ENCODE measurements around the gene TAMM41. TPM values are rescaled to one million over a fixed set of nuclear protein-coding genes. Genes with fewer than 3 reads are reported as not detected.

The TAMM41 gene
- total and polyA plus RNA-seq, 4 donors, result 1.8 to 27.4 (median 13.3) TPM

DNA sequence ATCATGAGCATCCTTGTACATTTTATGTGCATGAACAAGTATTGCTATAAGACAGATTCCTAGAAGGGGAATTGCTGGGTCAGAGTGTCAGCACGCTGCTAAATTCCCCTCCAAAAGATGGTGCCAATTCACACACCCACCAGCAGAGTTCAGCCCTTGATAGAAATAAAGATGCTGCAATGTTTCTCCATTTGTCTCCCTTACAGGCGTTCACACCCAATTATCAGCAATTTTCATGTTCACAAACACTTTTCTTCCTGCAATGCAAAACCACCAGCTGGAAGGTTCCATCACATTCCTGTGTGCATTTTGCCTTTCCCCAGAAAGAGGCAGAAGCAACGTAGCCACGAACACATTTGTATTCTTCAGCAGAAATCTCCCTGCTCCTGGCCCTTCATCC lies 3.3 kb upstream of the TAMM41 start:
- H3K4me3 ChIP-seq (ENCODE audit: low read length in 2 of 2), result no peak overlapping the region
- H3K4me1 ChIP-seq (ENCODE audit: control insufficient read depth in 1 of 2, insufficient read depth in 2 of 2, low read length in 2 of 2), result peaks cover 0 to 2% of the 10 kb centered on the region in 2 donors
- H3K27me3 ChIP-seq (ENCODE audit: control insufficient read depth in 1 of 2, insufficient read depth in 2 of 2, low read length in 1 of 2), result no peaks in the 10 kb centered on the region
- ATAC-seq (ENCODE audit: low FRiP score) (no peak), DNase-seq (no peak)
- intact Hi-C loops (cut with DNase I), result no loop called here
- no peaks in the 10 kb centered on the region for H3K36me3 ChIP-seq (ENCODE audit: control insufficient read depth in 1 of 2, insufficient read depth in 2 of 2, low read length in 1 of 2)
- WGBS, 2 donors, result 67 to 68% methylated on average over 4 of the region's 4 CpGs
- H3K9me3 ChIP-seq (ENCODE audit: control insufficient read depth, low read length), result no peaks in the 10 kb centered on the region
- no peak overlapping the region for H3K27ac ChIP-seq (ENCODE audit: low read depth in 1 of 2, low read length in 2 of 2)

DNA sequence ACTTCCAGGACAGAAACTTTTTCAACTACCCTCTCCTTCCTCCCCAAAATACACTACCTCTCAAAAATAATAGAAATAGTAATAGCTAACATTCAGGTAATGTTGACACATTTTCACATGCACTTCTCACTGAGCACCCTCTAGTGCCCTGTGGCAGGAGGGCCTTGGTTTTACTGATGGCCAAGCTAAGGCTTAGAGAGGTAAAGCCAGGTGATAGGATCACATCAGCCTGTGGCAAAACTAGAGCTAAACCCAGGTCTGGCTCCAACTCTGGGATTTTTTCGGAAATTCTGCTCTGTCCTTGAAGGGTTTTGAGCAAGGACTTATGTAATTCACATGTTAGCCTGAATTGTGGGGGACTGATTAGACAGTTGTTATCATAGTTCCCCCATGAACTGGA lies 922 bp upstream of the TAMM41 start:
- no peaks in the 10 kb centered on the region for H3K27me3 ChIP-seq (ENCODE audit: control insufficient read depth in 1 of 2, insufficient read depth in 2 of 2, low read length in 1 of 2)
- WGBS, 2 donors, result 93 to 100% methylated on average over 1 of the region's 1 CpG
- H3K27ac ChIP-seq (ENCODE audit: low read depth in 1 of 2, low read length in 2 of 2), result no peak overlapping the region
- H3K4me3 ChIP-seq (ENCODE audit: low read length in 2 of 2), result no peak overlapping the region
- DNase-seq (no peak), ATAC-seq (ENCODE audit: low FRiP score) (no peak)
- H3K36me3 ChIP-seq (ENCODE audit: control insufficient read depth in 1 of 2, insufficient read depth in 2 of 2, low read length in 1 of 2), result peaks cover 3% of the 10 kb centered on the region in 2 donors
- no peaks in the 10 kb centered on the region for H3K9me3 ChIP-seq (ENCODE audit: control insufficient read depth, low read length)
- peaks cover 0 to 2% of the 10 kb centered on the region in 2 donors for H3K4me1 ChIP-seq (ENCODE audit: control insufficient read depth in 1 of 2, insufficient read depth in 2 of 2, low read length in 2 of 2)
- intact Hi-C loops (cut with DNase I), result no loop called here

DNA sequence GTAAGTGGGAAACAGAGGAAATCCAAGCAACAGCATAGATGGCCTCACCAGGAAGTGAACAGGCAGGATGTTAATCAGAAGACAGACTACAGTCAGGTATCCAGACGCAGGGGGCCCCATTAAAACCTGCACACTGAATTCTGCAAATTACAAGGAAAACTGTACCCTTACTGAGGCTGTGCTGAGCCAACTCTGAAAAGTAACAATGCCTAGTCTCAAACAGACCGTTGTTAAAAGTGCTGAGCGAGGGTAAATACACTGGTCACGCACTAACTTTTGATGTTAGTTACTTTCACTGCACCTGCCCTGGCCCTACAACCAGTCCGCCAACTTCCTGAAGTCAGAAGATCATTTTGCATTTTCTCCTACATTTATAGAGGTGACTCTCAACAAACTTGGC lies 1.0 kb downstream of the TAMM41 start:
- intact Hi-C loops (cut with DNase I), result no loop called here
- Histone ChIP-seq H3K4me3 (ENCODE audit: low read length in 2 of 2) (peak overlapping the region; percentile 22 to 51), H3K27me3 (ENCODE audit: control insufficient read depth in 1 of 2, insufficient read depth in 2 of 2, low read length in 1 of 2) (no peaks in the 10 kb centered on the region), H3K36me3 (ENCODE audit: control insufficient read depth in 1 of 2, insufficient read depth in 2 of 2, low read length in 1 of 2) (peaks cover 3 to 4% of the 10 kb centered on the region in 2 donors), H3K9me3 (ENCODE audit: control insufficient read depth, low read length) (no peaks in the 10 kb centered on the region), H3K4me1 (ENCODE audit: control insufficient read depth in 1 of 2, insufficient read depth in 2 of 2, low read length in 2 of 2) (peaks cover 0 to 2% of the 10 kb centered on the region in 2 donors), H3K27ac (ENCODE audit: low read depth in 1 of 2, low read length in 2 of 2) (no peak overlapping the region)
- DNase-seq, result no peak
- no peak for ATAC-seq (ENCODE audit: low FRiP score)
- 32 to 33% methylated on average over 5 of the region's 5 CpGs for WGBS, 2 donors

DNA sequence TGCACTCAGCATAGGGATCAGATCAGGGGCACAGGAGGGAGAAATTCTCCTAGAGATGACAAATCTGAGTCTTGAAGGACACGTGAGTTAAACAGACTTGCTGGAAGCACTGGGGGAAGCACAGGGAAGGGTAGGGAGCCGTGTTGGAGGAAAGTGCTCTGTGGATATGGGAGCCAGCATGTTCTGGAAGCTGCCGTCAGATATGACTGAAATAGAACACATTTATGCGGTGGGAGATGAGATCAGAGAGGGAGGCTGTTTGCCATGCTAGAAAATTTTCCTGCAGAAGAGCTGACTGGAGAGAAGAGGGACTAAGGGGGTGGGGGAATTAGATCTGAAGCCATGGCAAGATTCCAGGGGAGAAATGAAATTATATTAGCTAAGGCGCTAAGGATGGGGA lies 1.8 kb downstream of the TAMM41 start:
- no peak overlapping the region for H3K27ac ChIP-seq (ENCODE audit: low read depth in 1 of 2, low read length in 2 of 2)
- DNase-seq, result no peak
- ATAC-seq (ENCODE audit: low FRiP score), result no peak

DNA sequence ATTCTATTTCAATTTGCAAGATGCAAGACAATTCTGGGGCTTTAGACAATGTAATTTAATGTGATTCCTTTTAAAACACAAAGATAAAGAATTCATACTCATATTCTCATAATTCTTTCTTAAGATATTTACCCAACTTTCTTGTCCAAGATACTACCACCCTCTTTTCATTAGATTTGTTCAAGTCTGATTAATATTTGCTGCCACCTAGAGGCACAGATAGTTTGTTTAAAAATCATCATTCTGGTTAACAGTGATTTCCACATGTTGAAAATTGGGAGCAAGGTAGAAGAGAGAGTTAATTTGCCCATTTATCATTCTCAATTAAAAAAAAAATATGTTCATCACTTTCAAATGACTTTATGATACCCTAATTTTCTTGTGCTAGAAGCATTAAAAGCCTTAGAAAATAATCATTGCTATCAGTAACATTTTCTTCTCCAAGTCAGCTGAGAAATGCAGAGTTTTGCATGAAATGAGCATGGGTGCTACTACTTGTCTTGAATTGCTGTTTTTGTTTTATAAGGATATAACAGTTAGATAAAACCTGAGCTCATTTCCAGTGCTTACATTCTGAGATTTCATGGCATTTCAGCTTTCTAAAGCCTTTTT lies 11.6 kb downstream of the TAMM41 start:
- Histone ChIP-seq H3K27ac (ENCODE audit: low read depth in 1 of 2, low read length in 2 of 2) (no peak overlapping the region), H3K27me3 (ENCODE audit: control insufficient read depth in 1 of 2, insufficient read depth in 2 of 2, low read length in 1 of 2) (no peaks in the 10 kb centered on the region), H3K36me3 (ENCODE audit: control insufficient read depth in 1 of 2, insufficient read depth in 2 of 2, low read length in 1 of 2) (peaks cover 5% of the 10 kb centered on the region in 2 donors), H3K9me3 (ENCODE audit: control insufficient read depth, low read length) (no peaks in the 10 kb centered on the region), H3K4me3 (ENCODE audit: low read length in 2 of 2) (no peak overlapping the region), H3K4me1 (ENCODE audit: control insufficient read depth in 1 of 2, insufficient read depth in 2 of 2, low read length in 2 of 2) (no peaks in the 10 kb centered on the region)
- no peak for DNase-seq
- intact Hi-C loops (cut with DNase I), result no loop called here
- no peak for ATAC-seq (ENCODE audit: low FRiP score)

More for the DNA sequence above, 1.8 kb downstream of the TAMM41 start:
- H3K4me1 ChIP-seq (ENCODE audit: control insufficient read depth in 1 of 2, insufficient read depth in 2 of 2, low read length in 2 of 2), result peaks cover 0 to 2% of the 10 kb centered on the region in 2 donors
- whole genome bisulfite sequencing, 2 donors, result 51 to 62% methylated on average over 5 of the region's 5 CpGs
- intact Hi-C loops (cut with DNase I), result no loop called here
- H3K27me3 ChIP-seq (ENCODE audit: control insufficient read depth in 1 of 2, insufficient read depth in 2 of 2, low read length in 1 of 2), result no peaks in the 10 kb centered on the region
- peaks cover 3 to 4% of the 10 kb centered on the region in 2 donors for H3K36me3 ChIP-seq (ENCODE audit: control insufficient read depth in 1 of 2, insufficient read depth in 2 of 2, low read length in 1 of 2)
- no peaks in the 10 kb centered on the region for H3K9me3 ChIP-seq (ENCODE audit: control insufficient read depth, low read length)
- no peak overlapping the region for H3K4me3 ChIP-seq (ENCODE audit: low read length in 2 of 2)

DNA sequence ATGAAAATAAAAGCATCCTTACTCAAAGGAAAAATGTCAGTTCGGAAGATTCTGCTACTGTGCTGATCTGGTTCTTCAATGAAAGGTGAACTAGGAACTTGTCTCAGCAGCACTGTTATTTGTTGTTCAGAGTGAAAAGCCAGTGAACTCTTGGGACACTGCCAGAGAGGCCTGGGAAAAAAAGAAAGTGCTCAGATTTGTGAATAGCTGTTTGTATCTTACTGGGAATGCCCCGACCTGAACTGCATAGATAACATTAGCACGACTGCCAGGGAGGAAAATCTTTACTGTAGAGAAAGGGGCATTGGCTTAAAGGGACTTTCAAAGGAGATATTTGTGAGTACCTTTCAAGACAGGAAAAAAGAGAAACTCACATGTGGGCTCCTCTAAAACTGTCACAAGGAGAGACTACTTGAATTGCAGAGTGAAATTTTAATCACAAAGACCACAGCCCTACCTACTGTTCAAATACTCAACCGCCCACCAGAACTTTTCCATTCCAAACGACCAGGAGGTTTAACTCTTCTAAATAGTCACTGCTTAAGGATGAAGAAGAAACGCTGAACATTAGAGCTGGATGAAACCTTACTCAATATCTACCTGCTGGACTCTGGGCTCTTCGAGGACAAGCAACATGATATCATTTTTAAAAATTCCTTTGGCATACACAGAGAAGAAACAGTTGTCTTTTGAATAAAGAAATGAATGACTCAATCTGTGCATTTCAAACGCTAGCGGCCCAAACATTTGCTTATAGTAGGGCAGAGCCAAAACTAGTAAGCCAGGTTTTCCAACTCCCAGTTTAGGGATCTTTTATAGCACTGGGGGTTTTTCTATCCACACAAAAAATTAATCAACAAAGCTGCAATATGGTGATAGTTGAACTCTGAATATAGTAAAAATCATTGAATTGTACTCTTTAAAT lies 13.4 kb downstream of the TAMM41 start:
- H3K4me3 ChIP-seq (ENCODE audit: low read length in 2 of 2), result no peak overlapping the region
- no peak for DNase-seq
- H3K27ac ChIP-seq (ENCODE audit: low read depth in 1 of 2, low read length in 2 of 2), result no peak overlapping the region
- H3K36me3 ChIP-seq (ENCODE audit: control insufficient read depth in 1 of 2, insufficient read depth in 2 of 2, low read length in 1 of 2), result peaks cover 5 to 6% of the 10 kb centered on the region in 2 donors
- no peak for ATAC-seq (ENCODE audit: low FRiP score)
- 63 to 66% methylated on average over 9 of the region's 9 CpGs for WGBS, 2 donors
- no peaks in the 10 kb centered on the region for H3K9me3 ChIP-seq (ENCODE audit: control insufficient read depth, low read length)
- no peaks in the 10 kb centered on the region for H3K4me1 ChIP-seq (ENCODE audit: control insufficient read depth in 1 of 2, insufficient read depth in 2 of 2, low read length in 2 of 2)
- H3K27me3 ChIP-seq (ENCODE audit: control insufficient read depth in 1 of 2, insufficient read depth in 2 of 2, low read length in 1 of 2), result no peaks in the 10 kb centered on the region
- intact Hi-C loops (cut with DNase I), result no loop called here

DNA sequence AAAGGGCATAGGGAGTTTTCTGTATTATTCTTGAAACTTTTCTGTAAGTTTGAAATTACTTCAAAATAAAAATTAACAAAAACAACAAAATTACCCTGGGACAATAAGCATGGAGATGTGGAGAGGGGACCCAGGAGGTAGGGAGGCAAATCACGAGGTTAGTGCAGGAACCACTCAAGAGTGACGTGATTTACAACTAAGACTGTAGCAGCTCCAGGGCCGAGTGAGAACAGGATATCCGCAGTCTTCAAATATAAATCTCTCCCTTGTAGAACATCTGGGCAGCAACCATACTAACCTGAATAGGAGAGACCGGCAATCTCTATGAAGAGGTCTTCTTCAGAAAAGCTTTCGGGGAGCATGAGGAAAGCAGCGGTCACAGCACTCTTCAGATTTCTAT lies 17.3 kb downstream of the TAMM41 start:
- WGBS, 2 donors, result 80 to 87% methylated on average over 7 of the region's 7 CpGs
- Histone ChIP-seq H3K4me1 (ENCODE audit: control insufficient read depth in 1 of 2, insufficient read depth in 2 of 2, low read length in 2 of 2) (no peaks in the 10 kb centered on the region), H3K27me3 (ENCODE audit: control insufficient read depth in 1 of 2, insufficient read depth in 2 of 2, low read length in 1 of 2) (no peaks in the 10 kb centered on the region), H3K4me3 (ENCODE audit: low read length in 2 of 2) (no peak overlapping the region), H3K27ac (ENCODE audit: low read depth in 1 of 2, low read length in 2 of 2) (no peak overlapping the region), H3K9me3 (ENCODE audit: control insufficient read depth, low read length) (no peaks in the 10 kb centered on the region), H3K36me3 (ENCODE audit: control insufficient read depth in 1 of 2, insufficient read depth in 2 of 2, low read length in 1 of 2) (peaks cover 2 to 4% of the 10 kb centered on the region in 2 donors)
- DNase-seq (no peak), ATAC-seq (ENCODE audit: low FRiP score) (no peak)
- intact Hi-C loops (cut with DNase I), result no loop called here

DNA sequence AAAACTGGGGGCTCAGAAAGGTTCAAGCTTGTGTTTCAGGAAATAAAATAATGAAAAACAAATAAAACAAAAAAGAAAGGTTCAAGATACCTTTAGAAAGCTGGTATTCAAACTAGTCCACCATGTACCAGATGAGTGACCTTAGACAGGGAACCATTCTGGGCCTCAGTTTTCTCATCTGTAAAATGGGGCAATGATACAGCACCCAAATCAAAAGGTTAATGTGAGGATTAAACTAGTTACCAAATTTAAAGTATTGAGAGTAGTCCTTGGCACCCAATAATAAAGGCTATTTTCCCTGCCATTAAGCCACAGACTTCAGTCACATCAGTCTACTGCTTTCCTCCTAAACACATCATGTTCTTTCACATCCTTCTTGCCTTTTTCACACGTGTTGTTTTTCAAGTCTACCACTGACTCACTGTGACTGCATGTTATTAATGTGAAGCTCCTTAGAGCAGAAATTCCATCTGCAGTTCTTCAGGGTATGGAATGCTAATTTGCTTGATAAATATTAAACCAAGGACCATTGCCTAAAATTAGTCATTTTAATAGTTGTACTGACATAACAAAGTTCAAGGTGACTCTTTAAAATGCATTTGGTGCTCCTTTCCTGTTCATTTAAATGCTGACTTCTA lies 19.9 kb downstream of the TAMM41 start:
- DNase-seq, result no peak
- WGBS, 2 donors, result 53 to 71% methylated on average over 1 of the region's 1 CpG

More for the DNA sequence above, 19.9 kb downstream of the TAMM41 start:
- Histone ChIP-seq H3K27me3 (ENCODE audit: control insufficient read depth in 1 of 2, insufficient read depth in 2 of 2, low read length in 1 of 2) (no peaks in the 10 kb centered on the region), H3K4me1 (ENCODE audit: control insufficient read depth in 1 of 2, insufficient read depth in 2 of 2, low read length in 2 of 2) (no peaks in the 10 kb centered on the region), H3K4me3 (ENCODE audit: low read length in 2 of 2) (no peak overlapping the region), H3K9me3 (ENCODE audit: control insufficient read depth, low read length) (no peaks in the 10 kb centered on the region), H3K27ac (ENCODE audit: low read depth in 1 of 2, low read length in 2 of 2) (no peak overlapping the region), H3K36me3 (ENCODE audit: control insufficient read depth in 1 of 2, insufficient read depth in 2 of 2, low read length in 1 of 2) (peaks cover 2 to 4% of the 10 kb centered on the region in 2 donors)
- intact Hi-C loops (cut with DNase I), result no loop called here
- no peak for ATAC-seq (ENCODE audit: low FRiP score)
